ENCODE results near the gene RAF1. TPM values are rescaled to one million over a fixed set of nuclear protein-coding genes. Genes with fewer than 3 reads are reported as not detected.
A peak's percentile ranks its signal among the peaks of the same experiment; 100 is the strongest.
"Not testable (repeated sequence)": the region's sequence is repeated elsewhere in the genome, so short reads cannot be mapped to it uniquely, and the experiment has no call there.

Gene RAF1
- total RNA-seq, 3 donors from 2014 or later (not counting 1 experiment from before 2014, with no cell fraction given) = 142 to 168 (median 156) TPM

DNA sequence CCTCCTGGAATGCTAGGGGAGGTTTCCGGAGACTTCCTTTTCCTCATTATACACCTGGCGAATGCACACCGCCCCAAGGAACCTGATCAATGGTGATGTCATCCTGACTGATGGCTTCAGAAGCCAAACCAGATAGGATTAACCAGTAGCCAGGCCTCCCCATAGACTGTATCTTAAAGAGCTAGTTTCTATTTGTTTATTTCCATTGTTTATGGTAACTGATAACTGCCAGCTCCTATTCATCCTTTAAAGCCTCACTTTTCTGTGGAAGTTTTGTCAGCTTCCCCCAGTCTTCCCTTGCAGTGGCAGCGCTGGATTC lies 118.5 kb downstream of the RAF1 start, which contains the start of gene MKRN2OS:
Gene MKRN2OS, minus strand, starts transcription at position 27 of the 319 bp plus-strand sequence. CDS start 35 bp downstream, outside the sequence.
- peaks cover 6 to 7% of the 10 kb centered on the region in 2 donors for H3K27me3 Mint-ChIP-seq (ENCODE audit: low read depth in 2 of 2)
- no peaks in the 10 kb centered on the region for H3K4me1 Mint-ChIP-seq
- H3K27ac Mint-ChIP-seq = no peak within 1 kb of the TSS
- no peaks in the 10 kb centered on the region for H3K36me3 Mint-ChIP-seq
- intact Hi-C loops (cut with micrococcal nuclease) = no loop called here
- WGBS (ENCODE audit: insufficient coverage) = 98% methylated on average over 4 of the region's 4 CpGs
- TF ChIP-seq, protein P1, sequence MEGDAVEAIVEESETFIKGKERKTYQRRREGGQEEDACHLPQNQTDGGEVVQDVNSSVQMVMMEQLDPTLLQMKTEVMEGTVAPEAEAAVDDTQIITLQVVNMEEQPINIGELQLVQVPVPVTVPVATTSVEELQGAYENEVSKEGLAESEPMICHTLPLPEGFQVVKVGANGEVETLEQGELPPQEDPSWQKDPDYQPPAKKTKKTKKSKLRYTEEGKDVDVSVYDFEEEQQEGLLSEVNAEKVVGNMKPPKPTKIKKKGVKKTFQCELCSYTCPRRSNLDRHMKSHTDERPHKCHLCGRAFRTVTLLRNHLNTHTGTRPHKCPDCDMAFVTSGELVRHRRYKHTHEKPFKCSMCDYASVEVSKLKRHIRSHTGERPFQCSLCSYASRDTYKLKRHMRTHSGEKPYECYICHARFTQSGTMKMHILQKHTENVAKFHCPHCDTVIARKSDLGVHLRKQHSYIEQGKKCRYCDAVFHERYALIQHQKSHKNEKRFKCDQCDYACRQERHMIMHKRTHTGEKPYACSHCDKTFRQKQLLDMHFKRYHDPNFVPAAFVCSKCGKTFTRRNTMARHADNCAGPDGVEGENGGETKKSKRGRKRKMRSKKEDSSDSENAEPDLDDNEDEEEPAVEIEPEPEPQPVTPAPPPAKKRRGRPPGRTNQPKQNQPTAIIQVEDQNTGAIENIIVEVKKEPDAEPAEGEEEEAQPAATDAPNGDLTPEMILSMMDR (IDR thresholded peaks at IDR 0.05) = no peak
- no peak for DNase-seq
- Histone ChIP-seq H3K9me3 (ENCODE audit: control insufficient read depth, insufficient read depth, low read length) (no peaks in the 10 kb centered on the region), H3K27ac (ENCODE audit: low read length) (no peak within 1 kb of the TSS), H3K36me3 (ENCODE audit: control insufficient read depth, insufficient read depth, low read length) (no peaks in the 10 kb centered on the region), H3K4me3 (ENCODE audit: low read length) (no peak within 1 kb of the TSS), H3K27me3 (ENCODE audit: control insufficient read depth, insufficient read depth, low read length) (peaks cover 2% of the 10 kb centered on the region), H3K4me1 (ENCODE audit: control insufficient read depth, insufficient read depth, low read length) (no peaks in the 10 kb centered on the region)
- no peaks in the 10 kb centered on the region for H3K9me3 Mint-ChIP-seq
- no peak within 1 kb of the TSS for H3K4me3 Mint-ChIP-seq
- ATAC-seq = no peak

DNA sequence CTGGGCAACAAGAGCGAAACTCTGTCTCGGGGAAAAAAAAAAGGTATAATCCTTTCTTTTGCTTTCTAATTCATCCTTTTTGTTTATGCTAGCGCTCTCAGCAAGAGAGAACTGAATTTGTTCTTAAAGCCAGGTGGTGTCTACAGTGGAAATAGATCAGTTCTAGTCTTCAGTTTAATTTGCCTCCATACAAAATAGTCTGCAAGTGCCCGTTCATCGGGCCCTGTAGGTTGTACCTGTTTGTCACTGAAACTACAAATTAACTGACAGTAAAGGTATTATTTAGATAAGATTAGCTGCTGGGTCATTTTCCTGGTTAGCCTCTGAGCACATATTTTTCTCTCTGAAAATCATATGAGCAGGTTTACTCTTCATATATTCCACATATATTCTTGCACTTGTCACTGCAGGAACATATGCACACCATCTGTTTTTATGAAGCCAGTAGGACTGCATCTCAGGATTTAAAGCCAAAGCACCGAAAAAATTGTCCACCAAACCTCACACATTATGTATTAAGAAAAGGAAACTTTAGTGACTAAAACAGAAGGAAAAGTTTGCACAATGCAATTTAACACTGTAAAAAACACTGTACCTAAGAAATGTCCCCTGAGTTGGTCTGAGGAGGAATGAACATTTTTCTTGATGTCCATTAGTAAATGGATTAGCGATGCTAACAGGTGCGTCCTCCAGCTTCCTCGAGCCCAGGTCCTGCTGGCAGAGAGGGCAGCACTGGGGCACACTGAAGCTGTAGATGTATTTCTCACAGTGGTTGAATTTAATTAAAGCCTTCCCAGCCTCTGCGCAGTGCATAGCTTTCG lies 119.1 kb downstream of the RAF1 start:
- 93% methylated on average over 8 of the region's 11 CpGs for WGBS (ENCODE audit: insufficient coverage)
- intact Hi-C loops (cut with micrococcal nuclease) = no loop called here
- Histone ChIP-seq H3K9me3 (ENCODE audit: control insufficient read depth, insufficient read depth, low read length) (no peaks in the 10 kb centered on the region), H3K4me1 (ENCODE audit: control insufficient read depth, insufficient read depth, low read length) (no peaks in the 10 kb centered on the region), H3K27ac (ENCODE audit: low read length) (no peak overlapping the region), H3K4me3 (ENCODE audit: low read length) (no peak overlapping the region), H3K36me3 (ENCODE audit: control insufficient read depth, insufficient read depth, low read length) (no peaks in the 10 kb centered on the region), H3K27me3 (ENCODE audit: control insufficient read depth, insufficient read depth, low read length) (peaks cover 2% of the 10 kb centered on the region)
- Mint-ChIP-seq H3K27me3 (ENCODE audit: low read depth in 2 of 2) (peaks cover 0 to 1% of the 10 kb centered on the region in 2 donors), H3K4me3 (no peak overlapping the region), H3K4me1 (no peaks in the 10 kb centered on the region), H3K36me3 (no peaks in the 10 kb centered on the region), H3K27ac (no peak overlapping the region), H3K9me3 (no peaks in the 10 kb centered on the region)
- no peak for DNase-seq
- TF ChIP-seq, protein P1 (IDR thresholded peaks at IDR 0.05) = no peak
- no peak for ATAC-seq

DNA sequence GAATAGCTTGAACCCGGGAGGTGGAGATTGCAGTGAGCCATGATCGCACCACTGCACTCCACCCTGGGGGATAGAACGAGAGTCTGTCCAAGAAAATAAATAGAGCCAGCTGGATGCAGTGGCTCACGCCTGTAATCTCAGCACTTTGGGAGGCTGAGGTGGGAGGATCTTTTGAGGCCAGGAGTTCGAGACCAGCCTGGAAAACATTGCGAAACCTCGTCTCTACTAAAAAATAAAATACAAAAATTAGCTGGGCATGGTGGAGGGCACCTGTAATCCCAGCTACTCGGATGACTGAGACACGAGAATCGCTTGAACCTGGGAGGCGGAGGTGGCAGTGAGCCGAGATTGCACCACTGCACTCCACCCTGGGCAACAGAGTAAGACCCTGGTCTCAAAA lies 120.4 kb downstream of the RAF1 start:
- H3K36me3 ChIP-seq (ENCODE audit: control insufficient read depth, insufficient read depth, low read length); H3K36me3 Mint-ChIP-seq; ATAC-seq; H3K27me3 ChIP-seq (ENCODE audit: control insufficient read depth, insufficient read depth, low read length); H3K4me3 Mint-ChIP-seq; H3K9me3 ChIP-seq (ENCODE audit: control insufficient read depth, insufficient read depth, low read length); H3K4me1 ChIP-seq (ENCODE audit: control insufficient read depth, insufficient read depth, low read length); intact Hi-C loops (cut with micrococcal nuclease); DNase-seq; H3K9me3 Mint-ChIP-seq; H3K27me3 Mint-ChIP-seq (ENCODE audit: low read depth in 2 of 2); H3K4me3 ChIP-seq (ENCODE audit: low read length); H3K27ac ChIP-seq (ENCODE audit: low read length); H3K4me1 Mint-ChIP-seq; H3K27ac Mint-ChIP-seq: not testable (repeated sequence)
- 91% methylated on average over 12 of the region's 12 CpGs for WGBS (ENCODE audit: insufficient coverage)

GRCh38 chr3:12541625-12542024 lies 122.3 kb downstream of the RAF1 start:
- H3K36me3 Mint-ChIP-seq = no peaks in the 10 kb centered on the region
- TF ChIP-seq, protein P1 (IDR thresholded peaks at IDR 0.05) = no peak
- ATAC-seq (no peak), DNase-seq (peak in 1 of 2 donors; percentile 27)
- no peaks in the 10 kb centered on the region for H3K9me3 ChIP-seq (ENCODE audit: control insufficient read depth, insufficient read depth, low read length)
- no peak overlapping the region for H3K27ac ChIP-seq (ENCODE audit: low read length)
- no peak overlapping the region for H3K4me3 Mint-ChIP-seq
- H3K4me1 ChIP-seq (ENCODE audit: control insufficient read depth, insufficient read depth, low read length) = no peaks in the 10 kb centered on the region
- H3K4me1 Mint-ChIP-seq = no peaks in the 10 kb centered on the region
- H3K27ac Mint-ChIP-seq = no peak overlapping the region
- no peaks in the 10 kb centered on the region for H3K9me3 Mint-ChIP-seq
- H3K4me3 ChIP-seq (ENCODE audit: low read length) = no peak overlapping the region
- 83% methylated on average over 8 of the region's 8 CpGs for WGBS (ENCODE audit: insufficient coverage)
- intact Hi-C loops (cut with micrococcal nuclease) = no loop called here
- H3K36me3 ChIP-seq (ENCODE audit: control insufficient read depth, insufficient read depth, low read length) = no peaks in the 10 kb centered on the region
- H3K27me3 ChIP-seq (ENCODE audit: control insufficient read depth, insufficient read depth, low read length) = no peaks in the 10 kb centered on the region
- no peaks in the 10 kb centered on the region for H3K27me3 Mint-ChIP-seq (ENCODE audit: low read depth in 2 of 2)

All from natural killer cell (primary cell).